COLO829 (cell line): ENCODE results near the gene ZNF780A.
"Not testable (repeated sequence)": the region's sequence is repeated elsewhere in the genome, so short reads cannot be mapped to it uniquely, and the experiment has no call there.

Source experiments
- DNase-seq: peaks from one replicate; pipeline ENCODE4 v3.0.0; 2012; ENCODE audit warnings: low spot score

Gene ZNF780A

DNA sequence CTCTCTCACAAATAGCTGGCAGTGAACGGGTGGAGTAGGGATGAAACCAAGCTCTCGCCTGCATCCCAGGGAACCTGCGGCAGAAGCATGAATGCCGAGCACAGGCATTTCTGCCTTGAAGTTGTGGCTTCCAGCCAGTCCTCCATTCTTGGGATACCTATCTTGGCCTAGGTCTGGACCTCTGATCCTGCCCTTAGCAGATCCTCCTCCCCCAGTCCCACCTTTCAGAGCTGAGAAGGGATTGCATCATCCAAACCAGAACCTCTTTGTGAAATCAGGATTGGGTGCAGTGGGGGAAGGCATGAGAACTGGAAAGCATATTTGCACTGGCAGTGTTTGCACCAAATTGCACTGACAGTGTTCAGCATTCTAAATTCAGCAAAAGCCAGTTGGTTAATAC, 5.8 kb downstream of the ZNF780A start:
- DNase-seq, result no peak

DNA sequence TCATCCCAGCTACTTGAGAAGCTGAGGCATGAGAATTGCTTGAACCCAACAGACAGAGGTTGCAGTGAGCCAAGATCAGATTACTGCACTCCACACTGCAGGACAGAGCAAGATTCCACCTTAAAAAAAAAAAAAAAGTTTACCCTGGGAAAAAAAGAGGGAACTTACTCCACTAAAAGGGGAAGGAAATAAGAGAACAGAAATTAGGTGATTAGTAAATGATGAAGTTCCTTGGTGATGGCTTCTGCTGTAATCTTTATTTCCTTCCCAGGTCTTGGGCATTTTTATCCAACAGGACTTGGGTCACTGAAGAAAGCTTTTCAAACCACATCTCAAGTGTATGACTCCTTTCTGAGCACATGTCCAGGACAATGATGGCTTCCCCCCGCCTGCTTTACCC, 9.3 kb downstream of the ZNF780A start:
- DNase-seq, result no peak

DNA sequence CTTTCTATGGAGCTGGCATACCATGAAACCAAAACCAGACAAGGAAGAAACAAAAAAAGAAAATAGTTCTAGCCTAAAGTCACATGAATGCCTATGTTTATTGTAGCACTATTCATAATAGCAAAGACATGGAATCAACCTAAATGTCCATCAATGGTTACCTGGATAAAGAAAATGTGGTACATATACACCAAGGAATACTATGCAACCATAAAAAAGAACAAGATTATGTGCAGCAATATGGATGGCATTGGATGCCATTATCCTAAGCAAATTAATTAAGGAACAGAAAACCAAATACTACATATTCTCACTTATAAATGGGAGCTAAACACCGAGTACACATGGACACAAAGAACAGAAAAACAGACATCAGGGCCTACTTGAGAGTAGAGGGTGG, 10.5 kb downstream of the ZNF780A start:
- DNase-seq, result no peak

DNA sequence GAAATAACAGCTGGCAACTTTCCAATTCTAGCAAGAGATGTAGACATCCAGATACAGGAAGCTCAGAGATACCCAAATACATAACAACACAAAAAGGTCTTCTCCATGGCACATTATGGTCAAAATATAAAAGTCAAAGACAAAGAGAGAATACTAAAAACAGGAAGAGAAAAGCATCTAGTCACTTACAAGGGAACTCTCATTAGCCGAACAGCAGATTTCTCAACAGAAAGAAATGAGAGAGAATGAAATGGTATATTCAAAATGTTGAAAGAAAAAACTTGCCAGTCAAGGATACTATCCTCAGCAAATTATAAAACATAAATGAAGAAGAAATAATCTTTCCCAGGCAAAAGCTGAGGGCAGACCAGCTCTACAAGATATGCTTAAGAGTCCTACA, 12.4 kb downstream of the ZNF780A start:
- no peak for DNase-seq

DNA sequence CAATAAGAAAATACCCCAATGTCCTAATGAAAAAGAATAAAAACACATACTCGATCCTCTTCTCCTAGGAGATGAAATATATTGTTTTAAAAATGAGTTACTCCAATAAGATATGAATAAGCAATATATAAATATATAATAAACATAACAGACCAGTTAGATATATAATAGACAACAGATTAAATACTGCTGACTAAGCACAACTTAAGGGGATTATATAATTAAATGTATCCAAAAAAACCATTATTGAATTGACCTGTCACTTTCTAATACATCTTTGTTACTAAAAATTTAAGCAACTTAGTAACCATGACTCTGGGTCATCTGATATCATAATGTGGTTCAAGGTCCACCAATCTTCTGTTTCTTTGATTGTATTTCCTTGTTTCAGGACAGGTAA, 20.7 kb downstream of the ZNF780A start:
- no peak for DNase-seq

DNA sequence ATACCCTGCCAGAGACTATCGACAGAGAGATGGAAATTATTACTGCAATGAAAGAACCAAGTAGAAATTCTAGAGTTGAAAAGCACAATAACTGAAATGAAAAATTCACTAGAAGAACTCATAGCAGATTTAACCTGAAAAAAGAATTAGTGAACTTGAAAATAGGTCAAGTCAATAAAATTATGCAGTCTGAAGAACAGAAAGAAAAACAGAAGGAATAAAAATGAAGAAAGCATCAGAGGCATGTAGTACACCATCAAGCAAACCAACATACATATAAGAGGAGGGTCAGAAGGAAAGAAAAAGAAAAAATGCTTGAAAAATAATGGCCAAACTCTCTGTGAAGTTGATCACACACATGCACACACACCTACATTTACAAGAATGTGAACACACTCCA, 31.1 kb downstream of the ZNF780A start:
- DNase-seq, result no peak

DNA sequence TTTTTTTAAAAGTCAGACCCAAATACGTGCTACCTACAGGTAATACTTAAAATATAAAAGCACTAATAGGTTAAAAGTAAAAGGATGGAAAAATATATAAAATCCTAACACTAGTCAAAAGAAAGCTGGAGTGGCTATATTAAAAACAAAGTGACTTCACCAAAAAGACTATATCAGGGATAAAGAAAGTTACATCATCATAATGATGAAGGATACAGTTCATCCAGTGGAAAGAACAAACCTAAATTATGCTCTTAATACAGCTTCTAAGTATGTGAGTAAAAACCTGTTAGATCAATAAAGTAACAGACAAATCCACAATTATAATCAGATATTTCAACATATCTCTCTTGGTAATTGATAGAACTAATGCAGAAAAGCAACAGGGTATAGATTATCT, 33.6 kb downstream of the ZNF780A start:
- no peak for DNase-seq

DNA sequence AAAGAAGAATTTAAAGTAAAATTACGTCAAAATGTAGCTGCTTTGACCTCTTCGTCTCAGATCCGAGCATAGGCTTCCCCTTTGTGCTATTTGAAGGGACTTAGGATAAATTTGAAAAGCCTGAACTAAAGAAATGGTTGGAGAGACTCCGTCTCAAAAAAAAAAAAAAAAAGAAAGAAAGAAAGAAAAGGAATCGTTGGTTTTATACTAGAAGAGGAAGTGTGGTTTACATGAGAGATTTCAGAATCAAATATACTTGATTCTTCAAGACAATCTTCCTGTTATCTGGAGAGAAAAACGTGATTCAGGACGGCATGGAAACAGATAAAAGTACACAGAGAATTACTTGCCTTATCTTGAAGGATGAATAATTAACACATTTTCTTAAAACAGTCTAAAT, 34.2 kb downstream of the ZNF780A start:
- DNase-seq, result no peak

DNA sequence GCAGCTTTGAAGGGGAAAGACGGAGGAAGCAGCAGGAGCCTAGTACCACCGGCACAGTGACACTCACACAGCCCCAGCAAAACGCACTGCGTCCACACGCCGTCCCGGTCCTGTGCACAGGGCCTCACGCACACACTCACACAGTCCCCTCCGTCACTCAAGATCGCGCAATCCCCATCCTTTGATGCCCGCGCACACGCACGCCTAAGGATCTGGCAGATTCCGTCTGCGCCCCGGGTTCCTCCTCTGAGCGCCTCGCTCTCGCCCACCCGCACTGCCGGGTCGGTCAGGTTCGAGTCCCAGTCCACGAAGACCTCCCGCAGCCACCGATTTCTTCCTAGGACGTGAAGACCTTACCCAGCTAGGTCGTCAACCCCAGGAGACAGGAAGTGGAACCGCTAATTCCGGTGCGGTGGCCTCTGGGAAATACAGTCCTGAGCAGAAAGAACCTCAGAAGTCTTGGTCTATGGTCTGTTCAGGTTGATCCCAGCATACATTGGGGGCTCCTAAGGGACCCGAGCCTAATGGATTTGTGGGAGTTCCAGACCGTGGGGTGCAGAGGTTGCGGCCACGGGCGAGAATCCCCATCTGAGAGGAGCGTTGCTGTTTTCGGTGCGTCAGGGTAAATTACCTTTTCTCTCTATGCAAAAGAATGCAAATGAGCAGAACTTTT, 34.8 kb downstream of the ZNF780A start, which contains the start of gene ZNF780B:
Gene ZNF780B (minus strand): TSS at position 400 of the 673 bp plus-strand sequence. CDS start 5,899 bp downstream, outside the sequence.
- DNase-seq, result peak; percentile 53

DNA sequence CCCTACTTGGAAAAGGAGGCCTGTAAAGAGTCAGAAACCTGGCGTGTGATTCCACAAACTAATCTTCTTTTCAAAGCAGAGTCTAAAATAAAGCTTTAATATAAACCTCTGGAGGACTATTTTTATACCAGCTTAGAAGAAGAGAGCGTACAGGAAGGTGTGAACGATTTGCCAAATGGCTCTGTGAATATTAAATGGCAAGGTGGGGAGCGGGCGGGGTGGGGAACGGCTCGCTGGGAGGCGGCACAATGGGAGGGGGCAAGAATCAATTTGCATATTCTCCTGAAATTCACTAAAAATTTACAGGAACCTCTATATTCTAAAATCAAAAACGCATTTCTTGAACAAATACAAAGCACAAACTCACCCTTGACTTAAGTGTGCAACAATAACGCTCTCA, 35.7 kb downstream of the ZNF780A start:
- no peak for DNase-seq

DNA sequence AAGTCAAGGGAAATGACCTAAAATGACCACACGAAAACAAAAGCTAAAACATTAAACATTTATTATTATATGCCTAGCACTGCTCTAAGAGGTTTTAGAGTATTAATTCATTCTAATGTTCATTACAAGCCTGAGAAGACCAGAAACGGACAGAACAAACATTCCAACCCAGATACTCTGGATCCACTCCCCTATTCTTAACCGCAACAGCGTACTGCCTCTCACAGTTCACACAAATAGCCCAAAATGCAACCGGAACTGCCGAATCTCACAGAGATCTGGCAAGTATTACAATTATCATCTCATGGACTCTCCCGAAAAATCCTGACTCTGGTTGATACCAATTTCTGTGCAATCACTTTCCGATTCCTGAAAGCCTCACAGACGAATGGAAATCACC, 36.1 kb downstream of the ZNF780A start:
- DNase-seq, result no peak

DNA sequence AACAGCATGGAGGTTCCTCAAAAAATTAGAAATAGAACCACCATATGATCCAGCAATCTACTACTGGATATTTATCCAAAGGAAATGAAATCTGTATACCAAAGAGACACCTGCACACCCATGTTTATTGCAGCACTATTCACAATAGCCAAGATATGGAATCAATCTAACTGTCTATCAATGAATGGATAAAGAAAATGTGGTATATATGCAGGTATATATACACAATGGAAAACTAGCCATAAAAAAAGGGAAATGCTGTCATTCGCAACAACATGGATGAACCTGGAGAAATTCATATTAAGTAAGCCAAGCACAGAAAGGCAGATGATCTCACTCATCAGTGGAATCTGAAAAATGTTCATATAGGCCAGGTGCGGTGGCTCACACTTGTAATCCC, 37.3 kb downstream of the ZNF780A start:
- DNase-seq, result no peak

DNA sequence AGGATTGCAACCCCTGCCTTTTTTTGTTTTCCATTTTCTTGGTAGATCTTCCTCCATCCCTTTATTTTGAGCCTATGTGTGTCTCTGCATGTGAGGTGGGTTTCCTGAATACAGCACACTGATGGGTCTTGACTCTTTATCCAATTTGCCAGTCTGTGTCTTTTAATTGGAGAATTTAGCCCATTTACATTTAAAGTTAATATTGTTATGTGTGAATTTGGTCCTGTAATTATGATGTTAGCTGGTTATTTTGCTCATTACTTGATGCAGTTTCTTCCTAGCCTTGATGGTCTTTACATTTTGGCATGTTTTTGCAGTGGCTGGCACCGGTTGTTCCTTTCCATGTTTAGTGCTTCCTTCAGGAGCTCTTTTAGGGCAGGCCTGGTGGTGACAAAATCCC, 49.0 kb downstream of the ZNF780A start:
- not testable (repeated sequence) for DNase-seq

DNA sequence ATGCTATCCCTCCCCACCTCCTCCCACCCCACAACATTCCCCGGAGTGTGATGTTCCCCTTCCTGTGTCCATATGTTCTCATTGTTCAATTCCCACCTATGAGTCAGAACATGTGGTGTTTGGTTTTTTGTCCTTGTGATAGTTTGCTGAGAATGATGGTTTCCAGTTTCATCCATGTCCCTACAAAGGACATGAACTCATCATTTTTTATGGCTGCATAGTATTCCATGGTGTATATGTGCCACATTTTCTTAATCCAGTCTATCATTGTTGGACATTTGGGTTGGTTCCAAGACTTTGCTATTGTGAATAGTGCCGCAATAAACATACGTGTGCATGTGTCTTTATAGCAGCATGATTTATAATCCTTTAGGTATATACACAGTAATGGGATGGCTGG, 52.7 kb downstream of the ZNF780A start:
- not testable (repeated sequence) for DNase-seq

DNA sequence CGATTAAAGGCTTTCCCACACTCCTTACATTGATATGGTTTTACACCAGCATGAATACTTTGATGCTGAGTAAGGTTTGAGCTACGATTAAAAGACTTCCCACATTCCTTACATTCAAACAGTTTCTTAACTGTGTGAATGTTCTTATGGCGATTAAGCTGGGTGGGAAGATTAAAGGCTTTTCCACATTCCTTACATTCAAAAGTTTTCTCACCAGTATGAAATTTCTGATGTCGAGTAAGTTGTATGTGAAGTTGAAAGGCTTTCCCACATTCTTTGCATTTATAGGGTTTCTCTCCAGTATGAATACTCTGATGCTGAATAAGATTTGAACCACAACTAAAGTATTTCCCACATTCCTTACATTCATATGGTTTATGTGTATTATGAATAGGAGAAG, 54.7 kb downstream of the ZNF780A start:
- no peak for DNase-seq

DNA sequence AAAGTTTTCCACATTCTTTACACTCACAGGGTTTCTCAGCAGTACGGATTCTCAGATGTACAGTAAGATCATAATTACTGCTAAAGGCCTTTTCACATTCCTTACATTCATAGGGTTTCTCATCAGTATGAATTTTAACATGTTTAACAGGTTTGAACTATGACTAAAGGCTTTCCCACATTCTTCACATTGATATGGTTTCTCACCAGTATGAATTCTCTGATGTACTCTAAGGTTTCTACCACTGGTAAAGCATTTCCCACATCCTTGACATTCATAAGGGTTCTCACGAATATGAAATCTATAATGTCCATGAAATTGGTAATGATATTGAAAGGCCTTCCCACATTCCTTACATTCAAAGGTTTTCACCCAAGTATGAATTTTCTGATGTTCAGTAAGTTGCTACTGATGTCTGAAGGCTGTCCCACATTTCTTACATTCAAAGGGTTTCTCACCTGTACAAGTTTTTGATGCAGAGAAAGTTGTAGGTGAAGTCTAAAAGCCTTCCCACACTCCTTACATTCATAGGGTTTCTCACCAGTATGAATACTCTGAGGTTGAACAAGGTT, 56.7 kb downstream of the ZNF780A start:
- DNase-seq, result no peak

DNA sequence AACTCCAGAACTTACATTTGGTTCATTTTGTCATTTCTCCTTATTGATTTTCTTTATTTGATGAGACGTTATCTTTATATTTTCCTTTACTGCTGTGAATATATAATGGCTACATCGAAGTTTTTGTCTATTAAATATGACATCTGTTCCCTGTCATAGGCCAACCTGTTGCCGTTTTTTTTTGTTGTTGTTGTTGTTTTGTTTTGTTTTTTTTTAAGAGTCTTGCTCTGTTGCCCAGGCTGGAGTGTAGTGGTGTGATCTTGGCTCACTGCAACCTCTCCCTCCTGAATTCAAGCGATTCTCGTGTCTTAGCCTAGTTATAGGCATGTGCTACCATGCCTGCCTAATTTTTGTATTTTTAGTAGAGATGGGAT, 64.2 kb downstream of the ZNF780A start:
- DNase-seq, result no peak

DNA sequence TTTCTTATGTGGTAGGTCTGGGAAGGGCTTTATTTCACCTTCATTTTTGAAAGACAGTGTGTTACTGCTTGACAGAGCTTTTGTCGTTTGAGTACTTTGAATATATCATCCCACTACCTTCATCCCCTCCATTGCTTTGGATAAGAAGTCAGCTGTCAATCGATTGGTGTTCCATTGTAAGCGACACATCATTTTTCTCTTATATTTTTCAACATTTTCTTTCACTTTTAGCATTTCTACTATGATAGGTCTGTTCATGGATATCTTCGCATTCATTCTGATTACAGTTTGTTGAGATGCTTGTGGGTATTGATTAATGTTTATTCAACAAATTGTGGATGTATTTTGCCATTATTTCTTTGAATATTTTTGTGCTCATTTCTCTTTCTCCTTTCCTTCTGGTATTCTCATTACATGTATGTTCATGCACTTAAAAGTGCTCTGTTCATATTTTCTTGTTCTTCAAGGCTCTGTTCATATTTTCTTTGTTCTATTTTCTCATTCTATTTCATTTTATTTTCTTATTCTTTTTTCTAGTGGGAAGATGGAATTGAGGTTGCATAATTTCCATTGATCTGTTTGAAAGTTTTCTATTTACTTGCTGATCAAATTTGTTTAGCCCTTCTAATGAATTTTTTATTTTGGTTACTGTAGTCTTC, 64.7 kb downstream of the ZNF780A start:
- DNase-seq, result no peak

DNA sequence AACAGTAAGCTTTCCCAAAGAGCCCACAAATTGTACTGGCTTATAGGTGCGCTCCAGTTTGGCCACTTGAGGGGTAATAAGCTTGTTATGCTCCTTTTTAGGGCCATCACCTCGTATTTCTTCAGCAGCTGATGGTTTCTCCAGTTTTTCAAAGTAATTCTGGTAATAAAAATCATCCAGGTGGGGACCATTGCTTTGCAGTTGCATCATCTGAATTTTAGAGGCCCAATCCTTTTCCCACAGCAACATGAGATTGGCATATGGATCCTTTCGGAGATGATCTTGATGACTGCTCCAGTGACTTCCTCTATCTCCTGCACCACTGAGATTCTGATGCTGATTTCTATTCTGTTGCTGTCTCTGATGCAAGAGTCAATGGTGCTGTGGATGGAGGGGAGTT, 66.8 kb downstream of the ZNF780A start:
- no peak for DNase-seq
